Nucleus accumbens (tissue), 56 donors: ENCODE data around the gene HAP1.
A peak's percentile ranks its signal among the peaks of the same experiment; 100 is the strongest.
"Not testable (repeated sequence)": the region's sequence is repeated elsewhere in the genome, so short reads cannot be mapped to it uniquely, and the experiment has no call there.

ENCODE experiments used
- DNase-seq, 56 donors: peaks; one replicate each; lab custom pipeline; 2025; lab: John Stamatoyannopoulos, UW

HAP1 gene

DNA sequence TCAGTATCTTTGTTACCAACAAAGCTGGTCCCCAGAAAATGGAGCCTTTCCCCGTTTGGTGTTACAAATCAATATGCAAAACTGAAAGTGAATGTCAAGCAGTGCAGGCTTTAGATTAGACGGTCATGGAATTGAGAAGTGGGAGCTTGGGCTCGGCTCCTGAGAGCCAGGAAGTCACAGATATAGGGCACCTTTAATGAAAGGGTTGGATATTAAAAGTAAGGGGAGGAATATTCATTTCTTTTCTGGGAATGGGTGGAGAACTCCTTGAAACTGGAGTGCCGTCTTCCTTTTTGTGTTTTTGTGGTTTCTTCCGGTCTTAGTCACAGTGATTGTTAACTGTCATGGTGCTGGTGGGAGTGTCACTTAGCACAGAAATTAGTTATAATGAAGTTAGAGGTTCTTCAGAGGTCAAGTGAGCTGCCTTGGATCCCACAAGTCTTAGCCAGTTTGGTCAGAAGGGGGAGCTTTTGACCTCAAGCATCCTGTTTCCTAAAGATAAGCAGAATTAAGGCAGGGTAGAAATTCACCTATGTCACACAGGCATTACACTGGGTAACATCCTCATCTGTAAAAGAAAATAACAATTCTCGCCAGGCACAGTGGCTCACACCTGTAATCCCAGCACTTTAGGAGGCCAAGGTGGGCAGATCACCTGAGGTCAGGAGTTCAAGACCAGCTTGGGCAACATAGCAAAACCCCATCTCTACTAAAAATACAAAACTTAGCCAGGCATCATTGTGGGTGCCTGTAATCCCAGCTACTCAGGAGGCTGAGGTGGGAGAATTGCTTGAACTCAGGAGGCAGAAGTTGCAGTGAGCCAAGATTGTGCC lies 55.3 kb downstream of the HAP1 start:
- peak in 3 of 56 donors; percentile 16 to 31 (median 23) for DNase-seq

DNA sequence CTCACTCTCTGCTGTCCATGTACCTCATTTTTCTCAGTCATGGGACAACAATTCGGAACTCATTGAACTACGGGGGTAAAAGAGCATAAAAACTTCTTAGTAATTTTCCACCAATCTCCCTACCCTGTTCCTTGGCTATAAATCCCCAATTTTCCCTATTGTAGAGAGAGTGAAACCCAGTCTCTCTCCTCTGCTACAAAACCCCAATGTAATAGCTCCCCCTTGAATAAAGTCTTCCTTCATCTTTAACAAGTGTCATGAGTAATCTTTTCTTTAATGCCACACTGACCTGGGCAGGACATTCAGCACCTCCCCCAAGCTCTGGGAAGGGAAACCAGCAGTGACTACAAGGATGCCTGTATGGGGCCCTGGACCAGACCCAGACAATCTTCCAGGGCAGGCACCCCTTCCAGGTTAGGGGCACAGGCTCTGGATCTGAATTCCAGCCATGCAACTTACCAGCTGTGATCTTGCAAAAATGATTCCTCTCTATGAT lies 56.0 kb downstream of the HAP1 start:
- no peak for DNase-seq

GRCh38 chr17:41676058-41676419 lies 58.4 kb downstream of the HAP1 start:
- no peak for DNase-seq

GRCh38 chr17:41675157-41676057 lies 59.0 kb downstream of the HAP1 start:
- not testable (repeated sequence) for DNase-seq
